Vagina (tissue), 2 donors: ENCODE data around the gene MISFA.

ENCODE experiments used
- CTCF ChIP-seq, 3 experiments: fragments of 450-650 bp in 2 of 3; fragments of 200-600 bp in 1 of 3; sonication (generic) in 1 of 3; IDR thresholded peaks; one replicate each; pipeline ENCODE4 v1.5.1; 2017 to 2019; ENCODE audit warnings: antibody characterized with exemption in 3 of 3, mild to moderate bottlenecking in 2 of 3, moderate library complexity in 2 of 3
- POLR2A ChIP-seq, 2 donors: fragments of 450-650 bp; IDR thresholded peaks; one replicate each; pipeline ENCODE4 v1.6.1; 2017; ENCODE audit warnings: antibody characterized with exemption in 2 of 2, mild to moderate bottlenecking in 2 of 2, moderate library complexity in 2 of 2
- POLR2AphosphoS5 ChIP-seq, 2 donors: sonication (generic); formaldehyde crosslinking; IDR thresholded peaks; one replicate each; pipeline ENCODE4 v1.9.0; 2017; ENCODE audit warnings: antibody characterized with exemption in 2 of 2, mild to moderate bottlenecking in 2 of 2, low read depth in 1 of 2; ENCODE audit not compliant: insufficient read depth in 1 of 2

GRCh38 chr11:18650353-18650752, 50.8 kb downstream of the MISFA start:
- TF ChIP-seq POLR2A (IDR thresholded peaks at IDR 0.05) (no peak), CTCF (IDR thresholded peaks at IDR 0.05) (no peak), POLR2AphosphoS5 (IDR thresholded peaks at IDR 0.05; ENCODE audit: insufficient read depth in 1 of 2, low read depth in 1 of 2) (no peak)
